Sigmoid colon (tissue), 7 donors: ENCODE results near the gene SUPT3H. TPM values are rescaled to one million over a fixed set of nuclear protein-coding genes. Genes with fewer than 3 reads are reported as not detected.

Source experiments
- DNase-seq: peaks from one replicate; pipeline ENCODE4 v3.0.0-alpha.2; 2019
- H3K27ac ChIP-seq, 4 donors: fragments of 200-600 bp; sonication (generic); one replicate each; pipeline ENCODE4 v1.5.1; 2016 to 2019; ENCODE audit warnings: mild to moderate bottlenecking in 1 of 4
- H3K27me3 ChIP-seq, 3 donors: fragments of 200-600 bp; sonication (generic); one replicate each; pipeline ENCODE4 v1.5.1; 2019; ENCODE audit warnings: mild to moderate bottlenecking in 1 of 3
- H3K36me3 ChIP-seq, 4 donors: fragments of 200-600 bp; sonication (generic); one replicate each; pipeline ENCODE4 v1.5.1; 2016 to 2019
- H3K4me1 ChIP-seq, 4 donors: fragments of 200-600 bp; sonication (generic); one replicate each; pipeline ENCODE4 v1.5.1; 2017 to 2019
- H3K4me3 ChIP-seq, 4 donors: fragments of 200-600 bp; sonication (generic); one replicate each; pipeline ENCODE4 v1.5.1; 2017 to 2019; ENCODE audit warnings: mild to moderate bottlenecking in 2 of 4, moderate library complexity in 1 of 4
- H3K9me3 ChIP-seq, 4 donors: fragments of 200-600 bp in 3 of 4; sonication (generic) in 3 of 4; one replicate each; pipeline versions ENCODE4 v1.5.1 to v1.6.1; 2013 to 2019
- EP300 ChIP-seq, 4 donors: sonication (generic); formaldehyde crosslinking; IDR thresholded peaks; one replicate each; pipeline ENCODE4 v1.6.1; 2017; ENCODE audit warnings: antibody characterized with exemption in 4 of 4
- POLR2A ChIP-seq, 2 donors: fragments of 450-650 bp; IDR thresholded peaks; one replicate each; pipeline ENCODE4 v1.6.1; 2016; ENCODE audit warnings: antibody characterized with exemption in 2 of 2, mild to moderate bottlenecking in 2 of 2, moderate library complexity in 2 of 2
- POLR2AphosphoS5 ChIP-seq, 4 donors: sonication (generic); formaldehyde crosslinking; IDR thresholded peaks; one replicate each; pipeline ENCODE4 v1.6.1; 2017; ENCODE audit warnings: antibody characterized with exemption in 4 of 4
- WGBS, 2 donors: extraction: QIAGEN DNeasy Blood & Tissue Kit; methylation state at CpG; one replicate each; pipeline ENCODE4 v1.1.7; 2013; 5-methylcytosine and 5-hydroxymethylcytosine counted together
- intact Hi-C: fragments of 100-400 bp; cut with DNase I; formaldehyde crosslinking; loops from one replicate; pipeline ENCODE4 v1.15.1; 2023
- polyA plus RNA-seq, 3 donors: library from polyadenylated mRNA; stranded (reverse); fragments of 200-250 nt; gene quantifications; one replicate each; pipeline ENCODE4 v1.2.3, GENCODE V29; 2013
- total RNA-seq, 4 donors: library from RNA; depleted of rRNA; stranded (reverse); fragments of >200 nt; gene quantifications; one replicate each; pipeline ENCODE4 v1.1.0, GENCODE V29; 2016
- TF ChIP-seq, protein P1 (sequence below), 4 experiments: fragments of 450-650 bp in 3 of 4; fragments of 200-600 bp in 1 of 4; IDR thresholded peaks; one replicate each; pipeline ENCODE4 v1.5.1; 2016 to 2019; ENCODE audit warnings: antibody characterized with exemption in 4 of 4, mild to moderate bottlenecking in 3 of 4, moderate library complexity in 2 of 4
- donor health status: healthy with polysubstance abuse.
- donor health status: Bipolar disorder and iron deficiency.
- donor health status: healthy.

The SUPT3H gene
- total and polyA plus RNA-seq, 7 donors: 1.6 to 18.2 (median 10.6) TPM

DNA sequence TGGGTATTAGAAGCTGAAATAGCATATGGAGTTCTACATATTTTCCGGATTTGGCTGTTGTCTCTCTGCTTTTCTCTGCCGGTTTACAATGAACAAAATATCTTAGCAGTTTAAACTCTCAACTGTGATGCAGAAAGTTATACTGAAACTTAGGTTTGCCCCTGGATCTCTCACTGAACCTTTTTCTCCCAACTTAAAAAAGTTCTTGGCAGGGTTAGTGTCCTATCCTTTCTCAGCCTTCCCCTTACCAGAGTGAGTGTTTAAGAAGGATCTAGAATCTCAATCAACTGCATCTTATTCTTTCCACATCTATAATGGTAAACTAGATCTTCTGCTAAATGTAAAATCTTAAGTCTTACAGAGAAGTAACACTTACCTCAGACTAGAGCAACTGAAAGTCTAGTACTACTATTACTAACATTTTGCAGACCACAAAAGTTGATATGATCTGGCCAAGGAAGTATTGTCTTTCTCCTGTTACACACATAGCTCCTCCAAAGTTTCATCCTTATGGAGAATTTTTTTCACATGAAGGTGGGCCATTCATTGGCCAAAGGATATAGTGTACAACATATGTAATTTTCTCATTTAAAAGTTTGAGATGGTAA lies 441.9 kb downstream of the SUPT3H start:
- Histone ChIP-seq H3K9me3 (no peaks in the 10 kb centered on the region), H3K4me1 (no peaks in the 10 kb centered on the region), H3K27me3 (no peaks in the 10 kb centered on the region), H3K27ac (no peak overlapping the region), H3K36me3 (no peaks in the 10 kb centered on the region), H3K4me3 (no peak overlapping the region)
- no peak for TF ChIP-seq POLR2AphosphoS5 (IDR thresholded peaks at IDR 0.05)
- TF ChIP-seq, protein P1, sequence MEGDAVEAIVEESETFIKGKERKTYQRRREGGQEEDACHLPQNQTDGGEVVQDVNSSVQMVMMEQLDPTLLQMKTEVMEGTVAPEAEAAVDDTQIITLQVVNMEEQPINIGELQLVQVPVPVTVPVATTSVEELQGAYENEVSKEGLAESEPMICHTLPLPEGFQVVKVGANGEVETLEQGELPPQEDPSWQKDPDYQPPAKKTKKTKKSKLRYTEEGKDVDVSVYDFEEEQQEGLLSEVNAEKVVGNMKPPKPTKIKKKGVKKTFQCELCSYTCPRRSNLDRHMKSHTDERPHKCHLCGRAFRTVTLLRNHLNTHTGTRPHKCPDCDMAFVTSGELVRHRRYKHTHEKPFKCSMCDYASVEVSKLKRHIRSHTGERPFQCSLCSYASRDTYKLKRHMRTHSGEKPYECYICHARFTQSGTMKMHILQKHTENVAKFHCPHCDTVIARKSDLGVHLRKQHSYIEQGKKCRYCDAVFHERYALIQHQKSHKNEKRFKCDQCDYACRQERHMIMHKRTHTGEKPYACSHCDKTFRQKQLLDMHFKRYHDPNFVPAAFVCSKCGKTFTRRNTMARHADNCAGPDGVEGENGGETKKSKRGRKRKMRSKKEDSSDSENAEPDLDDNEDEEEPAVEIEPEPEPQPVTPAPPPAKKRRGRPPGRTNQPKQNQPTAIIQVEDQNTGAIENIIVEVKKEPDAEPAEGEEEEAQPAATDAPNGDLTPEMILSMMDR (IDR thresholded peaks at IDR 0.05): no peak
- TF ChIP-seq EP300 (IDR thresholded peaks at IDR 0.05): no peak
- TF ChIP-seq POLR2A (IDR thresholded peaks at IDR 0.05): no peak
- DNase-seq: no peak
- 73 to 87% methylated on average over 2 of the region's 2 CpGs for WGBS, 2 donors
- intact Hi-C loops: no loop called here

DNA sequence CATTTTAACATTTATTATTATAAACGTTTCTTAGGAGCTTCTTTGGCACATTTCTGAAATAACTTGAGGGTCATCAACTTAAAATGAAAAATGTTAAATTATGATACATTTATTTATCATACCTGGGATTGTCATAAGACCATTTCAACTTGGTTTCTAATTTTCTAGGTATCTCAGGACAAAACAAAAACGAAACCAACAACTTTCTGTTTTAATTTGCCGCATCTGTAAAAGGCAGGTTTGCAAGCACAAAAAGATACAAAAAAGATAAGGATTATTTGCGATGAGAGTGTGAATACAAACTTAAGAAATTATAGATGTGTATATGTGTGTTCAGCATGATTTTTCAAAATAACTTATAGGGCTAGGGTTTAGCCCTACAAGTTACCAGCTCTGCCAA lies 444.6 kb downstream of the SUPT3H start:
- Histone ChIP-seq H3K27ac (no peak overlapping the region), H3K27me3 (no peaks in the 10 kb centered on the region), H3K9me3 (no peaks in the 10 kb centered on the region), H3K4me1 (no peaks in the 10 kb centered on the region), H3K36me3 (no peaks in the 10 kb centered on the region), H3K4me3 (no peak overlapping the region)
- TF ChIP-seq POLR2A (IDR thresholded peaks at IDR 0.05) (no peak), EP300 (IDR thresholded peaks at IDR 0.05) (no peak)
- TF ChIP-seq, protein P1 (IDR thresholded peaks at IDR 0.05): no peak
- WGBS, 2 donors: 56 to 67% methylated on average over 4 of the region's 4 CpGs
- no peak for DNase-seq
- intact Hi-C loops: no loop called here

DNA sequence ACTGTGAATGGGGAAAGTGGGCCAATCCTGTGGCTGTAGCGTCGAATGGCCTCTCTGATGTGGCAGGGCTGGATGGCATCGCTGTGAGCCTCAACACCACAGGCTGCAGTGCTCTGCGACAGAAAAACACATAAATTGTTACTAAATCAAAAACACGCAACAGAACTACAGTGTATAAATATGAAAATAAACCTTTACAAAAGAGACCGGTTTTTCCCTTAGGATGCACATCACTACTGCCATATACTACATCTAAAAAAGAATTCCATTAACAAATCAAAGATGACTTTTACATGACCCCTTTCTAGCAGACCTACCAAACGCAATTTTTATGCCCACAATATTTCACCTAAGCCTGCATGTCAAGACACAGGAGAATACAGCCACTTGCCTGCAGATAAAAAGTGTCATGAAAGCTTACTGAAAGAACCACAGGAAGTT lies 445.1 kb downstream of the SUPT3H start:
- intact Hi-C loops: no loop called here
- Histone ChIP-seq H3K4me3 (no peak overlapping the region), H3K27me3 (no peaks in the 10 kb centered on the region), H3K4me1 (no peaks in the 10 kb centered on the region), H3K36me3 (no peaks in the 10 kb centered on the region), H3K9me3 (no peaks in the 10 kb centered on the region), H3K27ac (no peak overlapping the region)
- TF ChIP-seq, protein P1 (IDR thresholded peaks at IDR 0.05): no peak
- no peak for TF ChIP-seq POLR2A (IDR thresholded peaks at IDR 0.05)
- no peak for TF ChIP-seq POLR2AphosphoS5 (IDR thresholded peaks at IDR 0.05)
- no peak for TF ChIP-seq EP300 (IDR thresholded peaks at IDR 0.05)
- no peak for DNase-seq
- WGBS, 2 donors: 71 to 91% methylated on average over 7 of the region's 7 CpGs

DNA sequence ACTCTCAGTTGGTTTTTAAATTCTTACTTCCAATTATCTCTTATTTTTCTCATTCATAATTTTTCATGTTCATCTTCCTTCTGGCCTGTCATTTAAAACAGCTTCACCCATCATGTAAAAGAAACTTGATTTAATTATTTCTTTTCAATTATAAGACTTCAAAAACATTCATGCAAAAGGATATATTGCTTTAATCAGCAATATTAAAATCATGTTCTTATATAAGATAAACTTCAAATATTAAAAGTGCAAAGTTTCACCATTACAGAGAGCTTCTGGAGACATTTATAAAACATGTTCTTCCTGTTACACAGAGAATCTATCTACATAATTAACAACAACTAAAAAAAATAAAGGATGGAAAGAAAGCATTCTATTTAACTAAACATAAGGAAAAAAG lies 446.3 kb downstream of the SUPT3H start:
- no peaks in the 10 kb centered on the region for H3K4me1 ChIP-seq
- H3K9me3 ChIP-seq: no peaks in the 10 kb centered on the region
- no peak overlapping the region for H3K4me3 ChIP-seq
- no peak for DNase-seq
- TF ChIP-seq POLR2AphosphoS5 (IDR thresholded peaks at IDR 0.05) (no peak), POLR2A (IDR thresholded peaks at IDR 0.05) (no peak), EP300 (IDR thresholded peaks at IDR 0.05) (no peak)
- TF ChIP-seq, protein P1 (IDR thresholded peaks at IDR 0.05): no peak
- no peaks in the 10 kb centered on the region for H3K36me3 ChIP-seq
- intact Hi-C loops: no loop called here
- no peak overlapping the region for H3K27ac ChIP-seq
- no peaks in the 10 kb centered on the region for H3K27me3 ChIP-seq

DNA sequence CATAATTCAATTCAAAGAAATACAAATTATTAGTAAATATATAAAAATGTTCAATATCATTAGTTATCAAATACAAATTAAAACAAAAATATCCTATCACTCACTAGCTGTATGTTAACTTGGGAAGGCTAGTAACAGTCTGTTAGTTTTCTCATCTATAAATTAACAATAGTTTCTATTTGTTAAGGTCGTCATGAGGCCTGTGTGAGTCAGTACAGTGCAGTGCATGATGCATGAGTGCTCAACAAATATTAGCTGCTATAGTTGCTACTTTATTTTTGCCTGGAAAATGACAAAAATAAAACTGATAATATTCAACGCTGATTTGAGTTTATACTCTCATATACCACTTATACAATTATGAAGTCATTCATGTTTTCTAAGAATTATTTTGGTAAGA lies 451.2 kb downstream of the SUPT3H start:
- H3K4me1 ChIP-seq: no peaks in the 10 kb centered on the region
- H3K9me3 ChIP-seq: no peaks in the 10 kb centered on the region
- intact Hi-C loops: no loop called here
- TF ChIP-seq POLR2AphosphoS5 (IDR thresholded peaks at IDR 0.05): no peak
- TF ChIP-seq EP300 (IDR thresholded peaks at IDR 0.05): no peak
- TF ChIP-seq, protein P1 (IDR thresholded peaks at IDR 0.05): no peak
- TF ChIP-seq POLR2A (IDR thresholded peaks at IDR 0.05): no peak
- no peak for DNase-seq
- no peak overlapping the region for H3K27ac ChIP-seq
- WGBS, 2 donors: 77 to 87% methylated on average over 2 of the region's 2 CpGs
- no peaks in the 10 kb centered on the region for H3K27me3 ChIP-seq
- H3K4me3 ChIP-seq: no peak overlapping the region
- H3K36me3 ChIP-seq: no peaks in the 10 kb centered on the region
